Caki2 (cell line): ENCODE measurements around the gene CCNK. TPM values are rescaled to one million over a fixed set of nuclear protein-coding genes. Genes with fewer than 3 reads are reported as not detected.
A peak's percentile ranks its signal among the peaks of the same experiment; 100 is the strongest.

Source experiments
- DNase-seq: peaks from one replicate; pipeline ENCODE4 v3.0.0-alpha.2; 2015; ENCODE audit warnings: low read depth
- in situ Hi-C: cut with HindIII; loops from 2 replicates; pipeline ENCODE4 v1.10.0; 2016; ENCODE audit warnings: low sequenced_read_pairs, low pct_unique_long_range_greater_than_20kb, mixed read lengths
- total RNA-seq: library from RNA; depleted of rRNA; stranded (reverse); fragments of >200 nt; shearing (Covaris generic); gene quantifications from 2 replicates; pipeline ENCODE4 v1.2.3, GENCODE V29; 2014; ENCODE audit warnings: low replicate concordance

CCNK gene
- total RNA-seq, 1 experiment from 2014 or later: 18.0 TPM

GRCh38 chr14:99462210-99462609 is 19.0 kb upstream of the CCNK start:
- in situ Hi-C loops: no loop called here
- no peak for DNase-seq

DNA sequence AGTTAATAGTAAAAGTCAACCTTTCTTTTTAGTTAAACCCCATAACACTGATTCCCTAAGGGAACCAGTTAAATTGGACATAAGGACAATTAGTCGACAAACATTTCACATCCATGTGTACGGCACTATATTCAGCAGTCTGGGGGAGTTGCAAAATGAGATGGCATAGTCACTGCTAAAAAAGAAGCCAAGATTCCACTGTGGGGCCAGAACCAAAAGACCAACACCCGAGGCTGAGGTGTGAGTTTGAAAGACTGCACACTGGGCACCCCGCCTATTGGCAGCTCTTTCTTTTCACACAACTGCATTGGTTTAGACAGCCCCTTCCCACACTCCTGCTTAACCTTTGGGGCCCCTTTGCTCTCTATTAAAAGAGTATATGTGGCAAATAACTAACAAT is 17.2 kb upstream of the CCNK start:
- no peak for DNase-seq
- in situ Hi-C loops: no loop called here

- no peak for DNase-seq
- in situ Hi-C loops: no loop called here
These were observed 15.9 kb upstream of the CCNK start for GRCh38 chr14:99465288-99465687.

DNA sequence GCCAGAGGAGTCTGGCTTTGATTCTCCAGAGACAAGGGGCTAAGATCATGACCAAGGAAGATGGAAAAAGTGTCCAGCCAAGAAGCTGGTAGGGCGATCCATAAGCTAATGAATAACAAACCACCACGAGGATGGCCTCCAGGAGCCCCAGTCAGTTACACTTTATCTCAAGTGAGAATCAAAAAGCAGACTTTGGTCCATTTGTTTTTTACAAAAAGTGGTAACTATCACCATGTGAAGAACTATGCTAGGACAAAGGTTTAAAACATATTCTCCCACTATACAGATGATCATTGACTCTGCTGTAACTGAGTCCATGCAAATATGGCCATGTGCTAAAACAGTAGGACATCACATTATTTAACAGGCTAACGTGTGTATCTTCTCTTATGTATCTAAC is 14.5 kb upstream of the CCNK start:
- no peak for DNase-seq
- in situ Hi-C loops: no loop called here

- in situ Hi-C loops: no loop called here
- DNase-seq: no peak
These were observed 13.7 kb upstream of the CCNK start for GRCh38 chr14:99467336-99468078.

GRCh38 chr14:99468081-99468480 is 13.1 kb upstream of the CCNK start:
- in situ Hi-C loops: no loop called here

GRCh38 chr14:99468836-99469592 is 12.2 kb upstream of the CCNK start:
- in situ Hi-C loops: no loop called here
- DNase-seq: no peak

More at GRCh38 chr14:99468081-99468480, 13.1 kb upstream of the CCNK start:
- DNase-seq: no peak

GRCh38 chr14:99471731-99472130 is 9.5 kb upstream of the CCNK start:
- in situ Hi-C loops: no loop called here
- DNase-seq: no peak

DNA sequence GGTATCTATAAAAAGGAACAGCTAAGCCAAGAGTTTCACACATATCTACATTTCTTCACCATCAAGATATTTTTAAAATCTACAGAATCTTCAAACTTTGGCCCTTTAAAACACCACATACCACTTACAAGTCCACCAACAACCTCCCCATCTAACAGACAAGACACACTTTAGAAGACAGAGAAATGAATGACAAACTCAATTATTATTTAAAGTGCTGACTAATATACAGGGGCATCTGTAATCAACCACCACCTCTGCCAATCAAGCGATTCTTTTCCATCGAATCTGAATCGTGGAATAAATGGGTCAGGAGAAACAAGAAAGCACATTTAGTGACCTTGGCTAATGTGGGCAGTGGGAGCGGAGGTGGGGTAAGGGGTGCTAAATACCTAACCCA is 8.3 kb upstream of the CCNK start:
- DNase-seq: no peak
- in situ Hi-C loops: no loop called here

DNA sequence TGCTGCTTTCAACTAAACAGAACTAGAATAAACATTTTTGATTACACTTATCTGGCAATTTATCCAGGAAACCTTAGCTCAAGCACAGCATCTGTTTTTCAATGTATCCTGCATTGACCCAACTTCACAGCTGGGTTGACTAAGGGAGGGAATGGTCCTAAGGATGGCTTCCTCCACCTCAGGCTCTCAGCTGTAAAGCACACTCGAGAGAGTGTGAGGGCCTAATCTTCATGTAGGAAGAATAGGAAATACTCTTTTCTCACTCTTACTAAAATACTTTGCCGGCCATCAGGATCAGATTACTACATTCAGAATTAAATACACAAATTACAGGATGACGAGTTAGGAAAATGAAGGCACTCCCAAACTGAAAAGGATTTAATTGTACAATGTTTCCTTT is 7.8 kb upstream of the CCNK start:
- no peak for DNase-seq
- in situ Hi-C loops: no loop called here

- in situ Hi-C loops: no loop called here
- DNase-seq: no peak
These were observed 6.0 kb upstream of the CCNK start for GRCh38 chr14:99475179-99475578.

DNA sequence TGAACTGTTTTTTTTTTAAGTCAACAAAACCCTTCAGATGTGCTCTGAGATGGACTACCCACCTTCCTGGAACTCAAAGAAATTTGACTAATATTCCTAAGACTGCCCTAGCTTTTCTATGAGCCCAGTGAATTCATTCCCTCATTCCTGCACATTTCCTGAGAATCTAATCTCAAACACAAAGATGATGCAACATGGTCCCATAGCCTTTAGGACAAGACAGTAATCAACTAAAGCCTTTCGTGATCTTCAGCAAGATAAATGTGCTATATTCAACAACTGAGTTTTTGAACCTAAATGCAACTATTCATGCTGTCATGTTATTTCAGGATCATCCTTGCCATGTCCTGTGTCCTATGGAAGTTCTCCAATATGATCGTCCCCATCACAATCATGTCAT is 5.5 kb upstream of the CCNK start:
- no peak for DNase-seq
- in situ Hi-C loops: no loop called here

- in situ Hi-C loops: no loop called here
- no peak for DNase-seq
These were observed 4.3 kb upstream of the CCNK start for GRCh38 chr14:99476864-99477263.

DNA sequence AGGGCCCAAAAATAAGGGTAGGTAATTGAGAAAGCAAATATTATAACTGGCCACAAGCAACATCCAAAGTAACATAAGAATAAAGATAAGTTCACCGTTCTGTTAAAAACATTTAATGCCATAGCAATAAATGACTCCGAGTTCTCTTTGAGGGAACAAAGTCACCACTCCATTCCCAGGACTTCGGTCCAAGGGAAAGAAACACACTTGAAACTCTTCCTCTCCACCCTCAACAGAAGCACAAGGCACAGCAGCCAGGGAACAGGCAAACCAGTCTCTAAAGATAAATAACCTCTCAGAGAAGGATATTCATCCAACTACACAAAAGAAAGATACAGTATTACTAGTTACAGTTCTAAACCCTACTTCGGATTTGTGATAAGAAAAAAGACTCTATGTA is 3.1 kb upstream of the CCNK start:
- no peak for DNase-seq
- in situ Hi-C loops: no loop called here

DNA sequence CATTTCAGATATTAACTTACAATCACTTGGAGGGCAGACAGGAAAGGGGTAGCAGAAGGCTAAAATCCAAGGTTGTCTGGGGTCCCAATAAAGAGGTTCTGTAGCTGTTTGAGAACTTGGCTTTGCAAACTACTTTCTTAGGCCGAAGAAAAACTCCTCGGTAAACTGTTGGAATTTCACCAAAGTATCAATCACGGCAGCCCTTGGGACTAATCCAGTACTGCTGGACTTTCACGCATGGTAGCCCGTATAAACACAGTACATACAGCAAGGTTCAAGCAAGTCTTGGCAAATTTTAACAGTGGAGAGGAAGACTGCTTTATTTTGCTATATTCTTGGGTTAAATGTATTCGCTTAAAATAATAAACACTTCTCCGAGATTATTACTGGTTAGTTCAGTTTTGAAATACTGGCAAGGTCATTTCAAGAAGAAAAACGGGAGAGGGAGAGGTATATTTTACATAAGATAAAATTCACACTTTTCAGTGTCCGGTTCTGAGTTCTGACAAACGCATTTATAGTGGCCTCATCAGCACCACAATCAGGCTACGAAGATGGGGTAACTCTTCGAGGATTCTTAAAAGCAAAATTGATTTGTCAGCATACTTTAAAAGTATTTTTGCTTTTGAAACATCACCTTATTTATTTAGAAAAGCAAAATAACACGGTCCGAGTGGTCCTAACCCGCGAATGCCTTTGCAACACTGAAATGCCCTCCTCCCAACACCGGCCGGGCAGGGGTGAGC is 1.9 kb upstream of the CCNK start:
- in situ Hi-C loops: no loop called here
- DNase-seq: no peak

DNA sequence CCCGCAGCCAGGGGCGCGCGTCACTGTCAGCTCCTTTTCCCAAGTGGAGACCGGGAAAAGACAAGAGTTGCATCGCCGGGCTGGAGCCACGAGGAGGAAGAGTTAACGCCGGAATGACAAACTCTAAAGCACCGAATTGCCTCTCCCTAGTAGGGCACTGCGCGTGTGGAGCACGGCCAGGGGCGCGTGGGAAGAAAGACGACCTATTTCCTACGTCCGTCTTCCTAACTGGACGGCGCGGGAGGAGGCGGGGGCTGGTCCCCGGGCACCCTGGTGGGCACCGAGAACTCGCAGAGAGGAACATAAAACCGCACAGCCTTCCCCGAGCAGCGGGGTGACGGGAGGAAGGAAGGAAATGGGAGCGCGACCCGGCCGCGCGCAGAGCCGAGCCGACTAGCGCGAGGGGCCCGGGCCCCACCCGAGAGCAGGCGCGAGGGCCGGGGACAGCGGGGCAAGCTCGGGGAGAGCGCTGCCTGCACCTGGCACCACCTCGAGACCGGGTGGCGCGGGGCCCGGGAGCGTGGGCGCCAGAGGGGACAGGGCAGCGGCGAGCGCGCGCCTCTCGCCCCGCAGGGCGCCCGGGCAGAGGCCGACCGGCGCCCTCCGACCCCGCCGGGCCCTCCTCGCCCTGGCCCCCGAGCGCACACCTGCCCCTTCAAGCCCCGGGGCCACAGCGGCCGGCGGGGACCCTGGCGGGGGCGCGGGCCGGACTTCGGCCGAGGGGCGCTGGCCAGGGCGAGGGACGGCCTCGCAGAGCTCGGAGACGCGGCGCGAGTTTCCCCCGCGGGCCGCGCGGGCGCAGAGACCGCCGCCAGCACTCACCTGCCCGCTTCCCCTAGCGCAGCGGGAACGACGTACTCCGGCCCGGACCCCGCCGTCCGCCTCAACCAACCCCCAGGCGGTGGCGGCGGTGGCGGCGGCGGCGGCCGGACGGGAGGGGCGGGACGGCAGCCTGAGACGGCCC is 1.0 kb upstream of the CCNK start, which contains the start of gene SETD3:
TSS of gene SETD3 (minus strand) at position 954 of the 964 bp plus-strand sequence. CDS start 15,054 bp downstream, outside the sequence.
- in situ Hi-C loops: no loop called here
- peak; percentile 23 for DNase-seq

DNA sequence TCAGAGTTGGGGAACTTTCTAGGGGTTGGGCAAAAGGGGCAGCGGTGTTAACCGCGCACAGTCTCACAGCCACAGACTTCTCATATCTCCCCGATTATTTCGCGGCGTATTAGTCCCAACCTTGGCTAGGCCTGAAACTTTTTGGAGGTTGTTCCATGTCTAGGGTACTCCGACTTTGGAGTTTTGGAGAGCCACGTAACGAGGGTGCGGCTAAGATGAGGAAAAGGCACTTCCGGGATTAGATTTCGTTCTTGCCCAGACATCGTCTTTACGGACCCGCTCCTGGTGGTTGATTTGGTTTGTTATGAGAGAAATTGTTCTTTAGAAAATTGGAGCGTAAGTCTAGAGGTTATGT is 513 bp downstream of the CCNK start:
- in situ Hi-C loops: no loop called here
- no peak for DNase-seq

DNA sequence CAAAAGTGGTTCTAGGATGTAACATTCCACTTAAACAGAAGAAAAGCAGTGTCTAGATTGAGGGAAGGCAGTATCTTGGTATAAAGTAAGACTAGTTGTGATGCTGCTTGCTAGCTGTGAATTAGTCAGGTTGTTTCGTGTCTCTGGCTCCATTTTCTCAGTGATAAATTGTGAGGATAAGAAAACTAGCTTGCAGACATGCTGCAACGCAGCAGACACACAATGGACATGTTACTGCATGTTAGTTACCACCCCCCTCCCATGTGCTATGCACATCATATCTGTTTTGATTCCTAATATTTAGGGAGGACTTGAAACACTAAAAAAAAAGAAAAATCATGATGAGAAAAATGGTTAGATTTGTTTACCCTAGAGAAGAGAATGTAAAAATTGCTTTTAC is 2.9 kb downstream of the CCNK start:
- in situ Hi-C loops: no loop called here
- DNase-seq: no peak
